ENCODE data around the gene SAFB2.

The SAFB2 gene

DNA sequence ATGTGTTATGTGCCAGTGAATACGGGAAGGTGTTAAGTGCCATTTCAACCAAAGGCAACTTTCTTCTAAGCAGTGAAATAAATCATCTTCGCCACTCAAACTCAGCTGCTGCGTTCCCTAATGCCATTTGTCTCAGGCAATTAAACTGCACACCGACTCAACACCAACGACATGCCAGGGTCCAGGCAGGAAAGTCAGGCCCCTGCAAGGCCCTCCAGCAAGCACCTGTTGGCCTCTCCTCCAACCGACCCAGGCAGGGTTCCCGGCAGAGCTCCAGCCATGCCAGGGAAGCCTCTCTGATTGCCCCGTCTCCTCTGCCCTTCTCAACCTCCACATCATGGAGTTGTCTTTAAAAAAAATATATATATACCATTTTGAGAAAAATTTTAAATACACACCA, 21.8 kb downstream of the SAFB2 start:
- Mint-ChIP-seq H3K4me1 (peaks cover 7% of the 10 kb centered on the region), H3K9me3 (no peaks in the 10 kb centered on the region), H3K27ac (peak overlapping the region in 1 of 2 donors; percentile 54), H3K4me3 (no peak overlapping the region), H3K27me3 (no peaks in the 10 kb centered on the region)
- DNase-seq (no peak), ATAC-seq (no peak)

- Mint-ChIP-seq H3K27me3 (no peaks in the 10 kb centered on the region), H3K27ac (no peak overlapping the region), H3K9me3 (no peaks in the 10 kb centered on the region), H3K4me1 (peaks cover 13% of the 10 kb centered on the region), H3K4me3 (no peak overlapping the region)
- DNase-seq (no peak), ATAC-seq (no peak)
Observed at GRCh38 chr19:5595745-5596144, 26.8 kb downstream of the SAFB2 start.

DNA sequence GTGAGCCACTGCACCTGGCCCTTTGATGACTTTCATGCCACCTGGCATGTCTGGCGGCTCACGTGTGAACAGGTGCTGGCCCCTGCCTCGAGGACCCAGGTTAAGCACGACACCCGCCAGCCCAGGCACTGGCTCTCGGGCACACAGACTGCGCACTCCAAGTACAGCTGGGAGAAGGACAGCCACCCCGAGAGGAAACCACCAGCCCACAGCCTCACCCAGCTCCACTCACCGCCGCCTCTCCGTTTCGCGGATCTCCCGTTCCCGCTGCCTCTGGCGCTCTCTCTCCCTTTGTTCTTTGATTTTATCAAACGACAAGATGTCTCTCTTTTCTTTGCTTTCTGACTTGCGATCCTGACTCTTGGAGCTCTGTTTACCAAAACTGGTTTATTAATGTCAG, 27.4 kb downstream of the SAFB2 start:
- Mint-ChIP-seq H3K4me3 (no peak overlapping the region), H3K27me3 (no peaks in the 10 kb centered on the region), H3K9me3 (no peaks in the 10 kb centered on the region), H3K27ac (no peak overlapping the region), H3K4me1 (peaks cover 13% of the 10 kb centered on the region)
- DNase-seq (no peak), ATAC-seq (no peak)

- no peaks in the 10 kb centered on the region for H3K9me3 Mint-ChIP-seq
- no peak overlapping the region for H3K4me3 Mint-ChIP-seq
- H3K4me1 Mint-ChIP-seq, result peaks cover 13% of the 10 kb centered on the region
- no peaks in the 10 kb centered on the region for H3K27me3 Mint-ChIP-seq
- DNase-seq (no peak), ATAC-seq (no peak)
- H3K27ac Mint-ChIP-seq, result peak overlapping the region in 1 of 2 donors; percentile 54
Observed at GRCh38 chr19:5594521-5594950, 28.0 kb downstream of the SAFB2 start.

GRCh38 chr19:5593343-5594255, 29.0 kb downstream of the SAFB2 start:
- no peaks in the 10 kb centered on the region for H3K27me3 Mint-ChIP-seq
- ATAC-seq, result no peak
- H3K27ac Mint-ChIP-seq, result peak overlapping the region in 1 of 2 donors; percentile 78
- DNase-seq, result no peak
- no peak overlapping the region for H3K4me3 Mint-ChIP-seq
- no peaks in the 10 kb centered on the region for H3K9me3 Mint-ChIP-seq
- H3K4me1 Mint-ChIP-seq, result peaks cover 16% of the 10 kb centered on the region

DNA sequence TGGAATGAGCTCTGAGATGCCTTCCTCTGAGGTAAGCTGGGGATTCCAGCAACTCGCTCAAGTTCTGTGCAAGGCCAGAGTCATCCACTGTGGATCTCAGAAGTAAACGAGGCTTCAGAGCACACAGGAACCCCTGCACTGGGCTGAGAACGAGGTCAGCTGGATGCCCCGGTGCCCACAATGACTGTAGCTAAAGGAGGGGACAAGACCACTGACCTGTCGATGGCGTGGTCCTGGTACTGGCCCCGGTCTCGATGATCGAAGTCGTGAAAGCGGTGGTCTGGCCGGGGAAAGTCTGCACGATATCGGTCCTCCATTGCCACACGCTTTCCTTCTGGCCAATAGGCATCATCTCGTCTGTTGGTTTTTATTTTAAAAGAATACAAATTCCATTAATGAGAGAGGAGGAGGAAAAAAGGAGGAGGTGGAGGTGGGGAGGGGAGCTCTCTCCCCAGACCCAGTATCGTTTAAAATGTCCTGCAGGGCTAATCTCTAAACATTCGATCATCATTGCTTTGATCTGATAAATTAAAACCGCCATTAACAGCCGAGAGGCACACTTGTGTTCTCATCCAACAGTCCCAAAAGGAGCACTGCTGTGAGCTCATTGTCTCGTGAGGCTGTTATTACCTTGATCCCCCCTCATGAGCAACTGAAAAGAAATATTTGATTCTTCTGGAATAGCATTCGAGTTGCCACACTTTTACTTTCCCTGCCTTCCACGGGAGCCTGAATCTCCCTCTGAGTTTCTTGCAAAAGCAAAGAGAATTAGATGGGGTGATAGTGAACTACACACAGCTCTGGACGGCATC, 29.8 kb downstream of the SAFB2 start:
- no peaks in the 10 kb centered on the region for H3K9me3 Mint-ChIP-seq
- H3K27me3 Mint-ChIP-seq, result no peaks in the 10 kb centered on the region
- H3K4me3 Mint-ChIP-seq, result no peak overlapping the region
- ATAC-seq, result no peak
- peaks cover 21% of the 10 kb centered on the region for H3K4me1 Mint-ChIP-seq
- no peak overlapping the region for H3K27ac Mint-ChIP-seq
- DNase-seq, result no peak

DNA sequence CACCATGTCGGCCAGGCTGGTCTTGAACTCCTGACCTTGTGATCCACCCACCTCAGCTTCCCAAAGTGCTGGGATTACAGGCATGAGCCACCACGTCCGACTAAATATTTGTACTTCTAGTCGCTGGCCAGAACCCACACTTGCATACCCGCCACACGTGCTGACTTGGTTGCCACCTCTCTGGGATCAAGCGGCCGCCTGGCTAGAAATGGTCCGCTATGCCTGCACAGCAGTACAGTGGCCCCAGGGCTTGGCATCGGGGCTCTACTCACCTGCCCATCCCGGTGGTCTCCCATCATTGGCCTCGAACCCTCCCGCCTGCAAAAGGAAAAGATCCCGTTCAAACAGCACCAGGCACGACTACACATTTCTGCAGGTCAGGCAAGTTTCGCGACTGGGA, 31.1 kb downstream of the SAFB2 start:
- Mint-ChIP-seq H3K4me1 (peaks cover 28% of the 10 kb centered on the region), H3K27me3 (no peaks in the 10 kb centered on the region), H3K27ac (no peak overlapping the region), H3K9me3 (no peaks in the 10 kb centered on the region), H3K4me3 (no peak overlapping the region)
- ATAC-seq, result no peak
- no peak for DNase-seq

- no peaks in the 10 kb centered on the region for H3K9me3 Mint-ChIP-seq
- peaks cover 33% of the 10 kb centered on the region for H3K4me1 Mint-ChIP-seq
- H3K4me3 Mint-ChIP-seq, result no peak overlapping the region
- ATAC-seq (no peak), DNase-seq (no peak)
- no peaks in the 10 kb centered on the region for H3K27me3 Mint-ChIP-seq
- H3K27ac Mint-ChIP-seq, result peak overlapping the region in 1 of 2 donors; percentile 86
Observed at GRCh38 chr19:5590865-5591154, 31.8 kb downstream of the SAFB2 start.

DNA sequence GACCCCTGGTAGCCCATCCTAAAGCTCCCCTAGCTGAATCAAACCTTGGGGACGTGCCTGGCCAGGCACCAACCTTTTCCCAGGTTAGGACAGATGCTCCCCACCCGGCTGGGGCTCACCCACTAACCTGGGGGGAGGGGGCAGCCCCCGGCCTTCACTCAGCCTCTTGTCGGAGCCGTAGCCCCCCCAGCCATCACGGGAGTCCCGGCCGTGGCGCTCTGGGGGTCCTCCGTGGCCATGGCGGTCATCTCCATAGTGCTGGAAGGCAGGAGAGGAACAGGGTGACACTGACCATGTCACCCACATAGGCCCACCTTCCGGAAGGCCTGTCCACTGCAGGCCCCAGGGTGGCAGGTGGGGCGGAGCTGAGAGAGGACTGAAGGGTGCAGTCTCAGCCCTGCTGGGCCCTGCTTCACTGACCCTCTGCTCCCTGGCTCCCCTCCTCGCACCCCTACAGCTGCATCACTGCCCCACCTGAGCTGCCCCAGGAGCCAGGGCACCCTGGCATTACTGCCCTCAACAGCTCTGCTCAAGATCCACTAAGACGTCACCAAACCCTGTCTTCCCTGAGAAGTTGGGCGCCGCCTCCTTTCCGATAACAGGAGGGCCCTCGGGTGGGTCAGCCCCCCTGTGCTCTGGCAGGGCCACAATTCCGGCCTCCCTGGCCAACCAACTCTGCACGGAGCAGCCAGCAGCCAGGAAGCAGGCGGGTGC, 32.3 kb downstream of the SAFB2 start:
- DNase-seq, result no peak
- Mint-ChIP-seq H3K4me3 (no peak overlapping the region), H3K27me3 (no peaks in the 10 kb centered on the region), H3K9me3 (no peaks in the 10 kb centered on the region), H3K4me1 (peaks cover 36% of the 10 kb centered on the region), H3K27ac (no peak overlapping the region)
- no peak for ATAC-seq

DNA sequence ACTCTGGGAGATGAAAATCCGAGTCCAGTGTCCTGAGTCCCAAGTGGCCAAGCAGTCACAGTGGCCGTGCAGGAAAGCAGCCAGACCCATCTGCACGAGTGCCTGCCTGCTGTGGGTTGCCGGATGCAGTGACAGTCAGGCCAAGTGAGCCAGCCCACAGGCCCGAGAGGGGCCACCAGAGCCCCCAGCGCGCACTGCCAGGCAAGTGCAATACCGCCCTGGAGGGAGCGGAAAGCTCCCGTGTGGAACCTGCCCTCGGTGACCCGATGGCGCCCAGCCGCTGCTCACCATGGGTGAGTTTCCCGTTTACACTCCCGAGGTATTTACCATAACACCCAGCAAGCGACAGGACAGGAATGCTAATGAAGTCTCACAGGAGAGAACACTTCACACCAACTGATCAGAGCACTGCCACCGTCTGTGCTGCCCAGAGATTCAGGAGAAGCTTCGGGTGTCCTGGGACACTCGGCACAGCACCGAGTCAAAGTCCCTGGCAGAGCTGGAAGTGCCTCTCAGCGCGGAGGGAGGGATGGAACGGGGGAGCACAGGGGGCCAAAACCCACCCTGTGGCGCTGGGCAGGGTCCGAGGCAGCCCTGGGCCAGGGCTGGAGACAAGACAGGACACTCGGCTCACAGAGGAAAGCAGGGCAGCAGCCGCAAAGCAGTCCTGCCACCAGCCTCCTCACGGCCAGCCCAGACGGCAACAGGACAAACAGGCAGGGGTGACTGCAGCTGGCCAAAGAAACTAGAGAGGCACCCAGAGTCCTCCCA, 33.5 kb downstream of the SAFB2 start:
- peak overlapping the region in 1 of 2 donors; percentile 71 for H3K27ac Mint-ChIP-seq
- H3K9me3 Mint-ChIP-seq, result no peaks in the 10 kb centered on the region
- H3K4me3 Mint-ChIP-seq, result no peak overlapping the region
- H3K4me1 Mint-ChIP-seq, result peaks cover 34% of the 10 kb centered on the region
- DNase-seq, result no peak
- no peak for ATAC-seq
- no peaks in the 10 kb centered on the region for H3K27me3 Mint-ChIP-seq

DNA sequence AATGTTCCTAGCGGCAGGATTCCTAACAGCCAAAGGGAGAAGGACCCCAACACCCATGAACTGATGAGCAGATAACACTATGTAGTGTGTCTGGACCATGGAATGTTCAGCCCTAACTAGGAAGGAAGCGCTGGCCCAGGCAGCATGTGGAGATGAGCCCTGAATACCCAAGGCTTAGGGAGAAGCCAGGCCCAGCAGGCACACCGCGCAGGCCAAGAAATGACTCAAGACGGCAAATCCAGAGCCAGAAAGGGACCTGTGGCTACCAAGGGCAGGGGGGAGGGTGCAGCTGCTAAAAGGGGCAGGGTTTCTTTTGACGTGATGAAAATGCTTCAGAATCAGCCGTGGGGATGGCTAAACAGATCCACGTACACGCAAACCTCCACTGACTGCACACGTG, 34.1 kb downstream of the SAFB2 start:
- ATAC-seq (no peak), DNase-seq (no peak)
- peak overlapping the region in 1 of 2 donors; percentile 39 for H3K27ac Mint-ChIP-seq
- H3K4me1 Mint-ChIP-seq, result peaks cover 34% of the 10 kb centered on the region
- no peaks in the 10 kb centered on the region for H3K9me3 Mint-ChIP-seq
- no peaks in the 10 kb centered on the region for H3K27me3 Mint-ChIP-seq
- no peak overlapping the region for H3K4me3 Mint-ChIP-seq

DNA sequence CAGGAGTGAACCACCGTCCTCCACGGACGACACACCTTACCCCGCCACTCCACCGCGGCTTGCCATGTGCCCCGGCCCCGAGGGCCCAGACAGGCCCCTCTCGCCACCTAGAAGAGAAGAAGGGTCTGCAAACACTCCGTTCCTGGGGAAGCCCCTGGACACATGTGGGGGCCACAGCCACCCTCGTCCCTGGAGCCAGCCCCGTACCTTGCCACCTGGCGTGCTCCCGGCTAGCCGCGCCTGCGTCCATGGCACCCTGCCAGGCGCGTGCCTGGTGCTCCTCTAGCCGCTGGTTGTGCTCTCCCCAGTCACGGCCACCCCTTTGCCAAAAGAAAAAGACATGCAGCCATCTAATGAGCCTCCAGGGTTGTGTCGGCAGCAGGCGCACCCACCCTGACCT, 34.9 kb downstream of the SAFB2 start:
- ATAC-seq (no peak), DNase-seq (no peak)
- H3K27me3 Mint-ChIP-seq, result no peaks in the 10 kb centered on the region
- H3K4me1 Mint-ChIP-seq, result peaks cover 34% of the 10 kb centered on the region
- H3K27ac Mint-ChIP-seq, result no peak overlapping the region
- no peaks in the 10 kb centered on the region for H3K9me3 Mint-ChIP-seq
- no peak overlapping the region for H3K4me3 Mint-ChIP-seq

DNA sequence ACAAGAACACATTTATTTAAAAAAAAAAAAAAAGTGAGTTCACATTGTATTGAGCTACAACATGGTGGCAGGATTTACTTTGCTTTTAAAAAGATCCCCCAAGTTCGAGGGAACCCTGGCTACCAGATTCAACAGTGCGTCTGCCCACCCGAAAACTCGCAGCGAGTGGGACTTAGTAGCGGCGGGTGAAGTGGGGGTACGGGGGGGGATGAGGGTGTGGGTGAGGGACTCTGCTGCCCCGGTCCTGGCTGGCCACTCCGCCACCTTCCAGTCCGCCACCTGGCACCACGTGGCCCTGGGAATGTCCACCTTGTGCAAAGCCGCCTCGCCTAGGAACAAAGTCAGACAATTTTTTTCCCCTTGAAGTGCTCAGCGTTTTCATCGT, 35.5 kb downstream of the SAFB2 start:
- Mint-ChIP-seq H3K9me3 (no peaks in the 10 kb centered on the region), H3K4me3 (peak overlapping the region in 1 of 2 donors; percentile 41), H3K27me3 (no peaks in the 10 kb centered on the region), H3K27ac (no peak overlapping the region), H3K4me1 (peaks cover 34% of the 10 kb centered on the region)
- no peak for ATAC-seq
- DNase-seq, result no peak

- no peak for DNase-seq
- Mint-ChIP-seq H3K27ac (no peak overlapping the region), H3K4me1 (peaks cover 34% of the 10 kb centered on the region), H3K27me3 (no peaks in the 10 kb centered on the region), H3K9me3 (no peaks in the 10 kb centered on the region), H3K4me3 (peak overlapping the region in 1 of 2 donors; percentile 72)
- ATAC-seq, result peak; percentile 47
Observed at GRCh38 chr19:5586300-5587070, 36.1 kb downstream of the SAFB2 start.
